HEK293T (cell line): ENCODE results near the gene MARCHF9.

ENCODE experiments used
- L3MBTL2 ChIP-seq: fragments of 450-650 bp; conservative IDR thresholded peaks from 2 replicates; pipeline ENCODE4 v1.6.1; 2016; ENCODE audit warnings: mild to moderate bottlenecking
- NFRKB ChIP-seq: fragments of 450-650 bp; IDR thresholded peaks from 2 replicates; pipeline ENCODE4 v1.6.1; 2016; ENCODE audit warnings: mild to moderate bottlenecking, moderate library complexity

GRCh38 chr12:57757771-57758170, 2.9 kb downstream of the MARCHF9 start:
- TF ChIP-seq NFRKB, result no peak
- no peak for TF ChIP-seq L3MBTL2
